Measurements from ENCODE around the gene REPIN1. TPM values are rescaled to one million over a fixed set of nuclear protein-coding genes. Genes with fewer than 3 reads are reported as not detected.

Gene REPIN1
- total RNA-seq, 4 donors from 2014 or later: 182 to 414 (median 247) TPM

GRCh38 chr7:150340875-150341262 is 27.8 kb upstream of the REPIN1 start:
- DNase-seq: no peak
- TF ChIP-seq POLR2AphosphoS5 (IDR thresholded peaks at IDR 0.05) (no peak), POLR2A (IDR thresholded peaks at IDR 0.05) (no peak), EP300 (IDR thresholded peaks at IDR 0.05; ENCODE audit: low read depth) (no peak)
- TF ChIP-seq, protein P1, sequence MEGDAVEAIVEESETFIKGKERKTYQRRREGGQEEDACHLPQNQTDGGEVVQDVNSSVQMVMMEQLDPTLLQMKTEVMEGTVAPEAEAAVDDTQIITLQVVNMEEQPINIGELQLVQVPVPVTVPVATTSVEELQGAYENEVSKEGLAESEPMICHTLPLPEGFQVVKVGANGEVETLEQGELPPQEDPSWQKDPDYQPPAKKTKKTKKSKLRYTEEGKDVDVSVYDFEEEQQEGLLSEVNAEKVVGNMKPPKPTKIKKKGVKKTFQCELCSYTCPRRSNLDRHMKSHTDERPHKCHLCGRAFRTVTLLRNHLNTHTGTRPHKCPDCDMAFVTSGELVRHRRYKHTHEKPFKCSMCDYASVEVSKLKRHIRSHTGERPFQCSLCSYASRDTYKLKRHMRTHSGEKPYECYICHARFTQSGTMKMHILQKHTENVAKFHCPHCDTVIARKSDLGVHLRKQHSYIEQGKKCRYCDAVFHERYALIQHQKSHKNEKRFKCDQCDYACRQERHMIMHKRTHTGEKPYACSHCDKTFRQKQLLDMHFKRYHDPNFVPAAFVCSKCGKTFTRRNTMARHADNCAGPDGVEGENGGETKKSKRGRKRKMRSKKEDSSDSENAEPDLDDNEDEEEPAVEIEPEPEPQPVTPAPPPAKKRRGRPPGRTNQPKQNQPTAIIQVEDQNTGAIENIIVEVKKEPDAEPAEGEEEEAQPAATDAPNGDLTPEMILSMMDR (IDR thresholded peaks at IDR 0.05): no peak
- Histone ChIP-seq H3K4me1 (peaks cover 15 to 51% (median 43%) of the 10 kb centered on the region in 4 donors), H3K27me3 (peaks cover 11% of the 10 kb centered on the region), H3K36me3 (no peaks in the 10 kb centered on the region), H3K9me3 (no peaks in the 10 kb centered on the region), H3K4me3 (peak overlapping the region; percentile 43 to 61 (median 47)), H3K27ac (peak overlapping the region; percentile 84 to 94 (median 86))
- in situ Hi-C loops (cut with MboI; ENCODE audit: low pct_ligation_motif_present in 1 of 4, low pct_unique_long_range_greater_than_20kb in 1 of 4, low sequenced_read_pairs in 3 of 4) (no loop called here), intact Hi-C loops (cut with DNase I; ENCODE audit: low total_unique reads) (no loop called here)
- 9 to 20% methylated on average over 3 to 29 of the region's 29 CpGs for WGBS, 2 donors (ENCODE audit: low coverage in 1 of 2)

GRCh38 chr7:150341263-150342120 is 27.1 kb upstream of the REPIN1 start, which contains the start of gene RARRES2:
TSS of gene RARRES2 (minus strand) at chr7:150341629. CDS start at chr7:150340609, 1,020 bp downstream.
- intact Hi-C loops (cut with DNase I; ENCODE audit: low total_unique reads) (no loop called here), in situ Hi-C loops (cut with MboI; ENCODE audit: low pct_ligation_motif_present in 1 of 4, low pct_unique_long_range_greater_than_20kb in 1 of 4, low sequenced_read_pairs in 3 of 4) (no loop called here)
- peaks cover 11% of the 10 kb centered on the region for H3K27me3 ChIP-seq
- no peaks in the 10 kb centered on the region for H3K36me3 ChIP-seq
- WGBS, 2 donors (ENCODE audit: low coverage in 1 of 2): 11% methylated on average over 37 of the region's 49 CpGs; no CpG with 5 or more reads in 1 of the 2 donors
- peak; percentile 53 for DNase-seq
- peaks cover 10 to 46% (median 38%) of the 10 kb centered on the region in 4 donors for H3K4me1 ChIP-seq
- no peak for TF ChIP-seq POLR2A (IDR thresholded peaks at IDR 0.05)
- TF ChIP-seq, protein P1 (IDR thresholded peaks at IDR 0.05): no peak
- TF ChIP-seq EP300 (IDR thresholded peaks at IDR 0.05; ENCODE audit: low read depth): no peak
- peak in 1 of 3 donors; percentile 10 for TF ChIP-seq POLR2AphosphoS5 (IDR thresholded peaks at IDR 0.05)
- peak within 1 kb of the TSS; percentile 84 to 94 (median 86) for H3K27ac ChIP-seq
- H3K9me3 ChIP-seq: no peaks in the 10 kb centered on the region
- peak within 1 kb of the TSS; percentile 43 to 61 (median 47) for H3K4me3 ChIP-seq

GRCh38 chr7:150342121-150342408 is 26.6 kb upstream of the REPIN1 start:
- Histone ChIP-seq H3K36me3 (no peaks in the 10 kb centered on the region), H3K27ac (peak overlapping the region; percentile 84 to 94 (median 86)), H3K4me1 (peaks cover 5 to 42% (median 36%) of the 10 kb centered on the region in 4 donors), H3K4me3 (no peak overlapping the region), H3K27me3 (peaks cover 11% of the 10 kb centered on the region), H3K9me3 (no peaks in the 10 kb centered on the region)
- TF ChIP-seq POLR2A (IDR thresholded peaks at IDR 0.05): no peak
- no peak for TF ChIP-seq POLR2AphosphoS5 (IDR thresholded peaks at IDR 0.05)
- no peak for TF ChIP-seq EP300 (IDR thresholded peaks at IDR 0.05; ENCODE audit: low read depth)
- TF ChIP-seq, protein P1 (IDR thresholded peaks at IDR 0.05): no peak
- in situ Hi-C loops (cut with MboI; ENCODE audit: low pct_ligation_motif_present in 1 of 4, low pct_unique_long_range_greater_than_20kb in 1 of 4, low sequenced_read_pairs in 3 of 4) (no loop called here), intact Hi-C loops (cut with DNase I; ENCODE audit: low total_unique reads) (no loop called here)
- no peak for DNase-seq
- 75% methylated on average over 9 of the region's 9 CpGs; no CpG with 5 or more reads in 1 of the 2 donors for WGBS, 2 donors (ENCODE audit: low coverage in 1 of 2)

- intact Hi-C loops (cut with DNase I; ENCODE audit: low total_unique reads) (no loop called here), in situ Hi-C loops (cut with MboI; ENCODE audit: low pct_ligation_motif_present in 1 of 4, low pct_unique_long_range_greater_than_20kb in 1 of 4, low sequenced_read_pairs in 3 of 4) (no loop called here)
- Histone ChIP-seq H3K4me3 (no peak overlapping the region), H3K27ac (no peak overlapping the region), H3K9me3 (no peaks in the 10 kb centered on the region), H3K27me3 (peaks cover 11% of the 10 kb centered on the region), H3K36me3 (no peaks in the 10 kb centered on the region), H3K4me1 (peaks cover 5 to 31% (median 26%) of the 10 kb centered on the region in 4 donors)
- DNase-seq: no peak
- TF ChIP-seq POLR2AphosphoS5 (IDR thresholded peaks at IDR 0.05) (no peak), POLR2A (IDR thresholded peaks at IDR 0.05) (no peak), EP300 (IDR thresholded peaks at IDR 0.05; ENCODE audit: low read depth) (no peak)
- TF ChIP-seq, protein P1 (IDR thresholded peaks at IDR 0.05): no peak
- 60 to 71% methylated on average over 1 to 2 of the region's 2 CpGs for WGBS, 2 donors (ENCODE audit: low coverage in 1 of 2)
Observed at GRCh38 chr7:150343225-150343624, 25.4 kb upstream of the REPIN1 start.
